ENCODE measurements around the gene PLCB4.

PLCB4 gene

DNA sequence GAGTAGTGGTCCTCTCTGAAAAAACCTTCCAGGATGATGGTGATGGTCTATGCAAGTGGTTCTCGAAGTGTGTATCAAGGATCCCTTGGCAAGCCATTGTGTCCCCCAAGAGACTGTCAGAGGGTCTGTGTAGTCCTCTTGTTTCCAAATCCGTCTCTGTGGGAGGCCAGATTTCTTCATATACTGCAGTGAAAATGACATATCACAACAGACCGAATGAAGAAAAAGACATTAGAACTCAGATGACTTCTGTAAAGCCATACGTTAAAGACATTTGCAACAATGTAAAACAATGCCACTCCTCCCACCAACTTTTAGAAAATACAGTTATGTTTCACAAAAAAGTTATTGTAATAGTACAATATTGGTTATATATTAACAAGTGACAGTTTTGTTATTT is 418.3 kb downstream of the PLCB4 start:
- H3K9me2 ChIP-seq (replicated peaks; ENCODE audit: insufficient read depth, low read length), result no peaks in the 10 kb centered on the region
- H3F3A ChIP-seq (ENCODE audit: insufficient read depth), result no peaks in the 10 kb centered on the region
- H3K27me3 ChIP-seq (ENCODE audit: low read length), result no peaks in the 10 kb centered on the region
- no peaks in the 10 kb centered on the region for H3K36me3 ChIP-seq (ENCODE audit: low read length)
- H2AFZ ChIP-seq (ENCODE audit: low read depth, low read length, severe bottlenecking), result no peak overlapping the region
- H3K4me2 ChIP-seq (ENCODE audit: low read depth, low read length, poor library complexity, severe bottlenecking), result no peak overlapping the region
- no peaks in the 10 kb centered on the region for H3K79me2 ChIP-seq (ENCODE audit: insufficient read depth, low read length)
- no peak for TF ChIP-seq CTCF (IDR thresholded peaks at IDR 0.05; ENCODE audit: insufficient read depth, low read length, poor library complexity, severe bottlenecking)
- no peak for TF ChIP-seq EZH2phosphoT487 (conservative IDR thresholded peaks at IDR 0.05; ENCODE audit: low read length)
- H3K9ac ChIP-seq (ENCODE audit: low read length), result no peak overlapping the region
- H3K9me3 ChIP-seq (ENCODE audit: insufficient read depth, low read length), result no peaks in the 10 kb centered on the region
- no peak overlapping the region for H3K27ac ChIP-seq (ENCODE audit: low read depth, low read length)
- H3K4me3 ChIP-seq (ENCODE audit: insufficient read depth, low read length, poor library complexity, severe bottlenecking), result no peak overlapping the region
- no peaks in the 10 kb centered on the region for H4K20me1 ChIP-seq (ENCODE audit: low read depth, low read length)

GRCh38 chr20:9488063-9488462 is 419.2 kb downstream of the PLCB4 start:
- Histone ChIP-seq H3K9me2 (replicated peaks; ENCODE audit: insufficient read depth, low read length) (no peaks in the 10 kb centered on the region), H3K9me3 (ENCODE audit: insufficient read depth, low read length) (no peaks in the 10 kb centered on the region), H3K79me2 (ENCODE audit: insufficient read depth, low read length) (no peaks in the 10 kb centered on the region), H3K9ac (ENCODE audit: low read length) (no peak overlapping the region), H3K27me3 (ENCODE audit: low read length) (no peaks in the 10 kb centered on the region), H3K4me2 (ENCODE audit: low read depth, low read length, poor library complexity, severe bottlenecking) (no peak overlapping the region), H3K36me3 (ENCODE audit: low read length) (no peaks in the 10 kb centered on the region), H2AFZ (ENCODE audit: low read depth, low read length, severe bottlenecking) (no peak overlapping the region), H3K4me3 (ENCODE audit: insufficient read depth, low read length, poor library complexity, severe bottlenecking) (no peak overlapping the region), H3F3A (ENCODE audit: insufficient read depth) (no peaks in the 10 kb centered on the region), H3K27ac (ENCODE audit: low read depth, low read length) (no peak overlapping the region), H4K20me1 (ENCODE audit: low read depth, low read length) (no peaks in the 10 kb centered on the region)
- no peak for TF ChIP-seq EZH2phosphoT487 (conservative IDR thresholded peaks at IDR 0.05; ENCODE audit: low read length)
- TF ChIP-seq CTCF (IDR thresholded peaks at IDR 0.05; ENCODE audit: insufficient read depth, low read length, poor library complexity, severe bottlenecking), result no peak

DNA sequence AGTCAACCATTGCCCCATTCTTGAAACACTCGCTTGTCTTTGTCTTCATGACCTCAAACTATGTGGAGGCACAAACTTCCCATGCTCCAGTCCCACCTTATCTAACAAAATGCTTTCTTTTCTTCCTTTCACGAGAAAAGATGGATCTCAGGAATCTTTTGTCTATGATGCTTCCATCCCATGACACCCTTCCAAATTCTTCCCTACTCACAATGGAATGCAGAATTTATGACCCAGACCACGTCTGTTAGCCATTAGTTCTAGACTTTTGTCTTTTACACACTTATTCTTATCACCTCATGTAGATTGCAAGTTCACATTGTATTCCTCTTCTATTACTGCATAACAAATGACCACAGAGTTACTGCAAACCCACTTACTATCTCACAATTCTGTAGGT is 421.3 kb downstream of the PLCB4 start:
- TF ChIP-seq EZH2phosphoT487 (conservative IDR thresholded peaks at IDR 0.05; ENCODE audit: low read length), result no peak
- TF ChIP-seq CTCF (IDR thresholded peaks at IDR 0.05; ENCODE audit: insufficient read depth, low read length, poor library complexity, severe bottlenecking), result no peak
- Histone ChIP-seq H2AFZ (ENCODE audit: low read depth, low read length, severe bottlenecking) (no peak overlapping the region), H3K9me2 (replicated peaks; ENCODE audit: insufficient read depth, low read length) (no peaks in the 10 kb centered on the region), H3K4me3 (ENCODE audit: insufficient read depth, low read length, poor library complexity, severe bottlenecking) (no peak overlapping the region), H3K27me3 (ENCODE audit: low read length) (no peaks in the 10 kb centered on the region), H3K9me3 (ENCODE audit: insufficient read depth, low read length) (no peaks in the 10 kb centered on the region), H3K79me2 (ENCODE audit: insufficient read depth, low read length) (no peaks in the 10 kb centered on the region), H4K20me1 (ENCODE audit: low read depth, low read length) (no peaks in the 10 kb centered on the region), H3K36me3 (ENCODE audit: low read length) (no peaks in the 10 kb centered on the region), H3K4me2 (ENCODE audit: low read depth, low read length, poor library complexity, severe bottlenecking) (no peak overlapping the region), H3K9ac (ENCODE audit: low read length) (no peak overlapping the region), H3K27ac (ENCODE audit: low read depth, low read length) (no peak overlapping the region), H3F3A (ENCODE audit: insufficient read depth) (no peaks in the 10 kb centered on the region)

GRCh38 chr20:9490631-9491030 is 421.7 kb downstream of the PLCB4 start:
- no peaks in the 10 kb centered on the region for H3F3A ChIP-seq (ENCODE audit: insufficient read depth)
- no peaks in the 10 kb centered on the region for H4K20me1 ChIP-seq (ENCODE audit: low read depth, low read length)
- no peak for TF ChIP-seq EZH2phosphoT487 (conservative IDR thresholded peaks at IDR 0.05; ENCODE audit: low read length)
- no peak for TF ChIP-seq CTCF (IDR thresholded peaks at IDR 0.05; ENCODE audit: insufficient read depth, low read length, poor library complexity, severe bottlenecking)
- no peak overlapping the region for H2AFZ ChIP-seq (ENCODE audit: low read depth, low read length, severe bottlenecking)
- no peaks in the 10 kb centered on the region for H3K36me3 ChIP-seq (ENCODE audit: low read length)
- H3K9ac ChIP-seq (ENCODE audit: low read length), result no peak overlapping the region
- H3K4me3 ChIP-seq (ENCODE audit: insufficient read depth, low read length, poor library complexity, severe bottlenecking), result no peak overlapping the region
- no peaks in the 10 kb centered on the region for H3K27me3 ChIP-seq (ENCODE audit: low read length)
- H3K4me2 ChIP-seq (ENCODE audit: low read depth, low read length, poor library complexity, severe bottlenecking), result no peak overlapping the region
- H3K27ac ChIP-seq (ENCODE audit: low read depth, low read length), result no peak overlapping the region
- no peaks in the 10 kb centered on the region for H3K9me3 ChIP-seq (ENCODE audit: insufficient read depth, low read length)
- no peaks in the 10 kb centered on the region for H3K79me2 ChIP-seq (ENCODE audit: insufficient read depth, low read length)
- H3K9me2 ChIP-seq (replicated peaks; ENCODE audit: insufficient read depth, low read length), result no peaks in the 10 kb centered on the region

All from SU-DHL-6 (cell line).